Caco-2 (cell line): ENCODE measurements around the gene P2RY2. TPM values are rescaled to one million over a fixed set of nuclear protein-coding genes. Genes with fewer than 3 reads are reported as not detected.
"Not testable (repeated sequence)": the region's sequence is repeated elsewhere in the genome, so short reads cannot be mapped to it uniquely, and the experiment has no call there.

ENCODE experiments used
- BruUV-seq: library from RNA; stranded (reverse); fragments of 400-500 nt; replicated peaks from 2 replicates; lab custom pipeline; 2021; lab: Mats Ljungman, UMichigan
- CTCF ChIA-PET: fragments of 300-600 bp; sonication (Branson Sonifier 250); formaldehyde crosslinking; loops from one replicate; lab custom pipeline; 2022; ENCODE audit warnings: antibody characterized with exemption; lab: Charles Lee
- POLR2A ChIA-PET: fragments of 300-600 bp; sonication (Branson Sonifier 250); formaldehyde crosslinking; loops from one replicate; lab custom pipeline; 2022; ENCODE audit warnings: antibody characterized with exemption; lab: Charles Lee
- DNase-seq, 2 experiments: peaks; one replicate each; pipeline versions ENCODE4 v3.0.0 to v3.0.0-alpha.2; 2020 to 2022
- H3K27me3 ChIP-seq: replicated peaks from 2 replicates; pipeline ENCODE4 v1.6.0; 2011; ENCODE audit warnings: low read length; ENCODE audit not compliant: control insufficient read depth, insufficient read depth
- H3K36me3 ChIP-seq: 2 replicates; pipeline ENCODE4 v1.5.1; 2011; ENCODE audit warnings: low read length; ENCODE audit not compliant: control insufficient read depth, insufficient read depth
- H3K4me1 ChIP-seq: fragments of 250-450 bp; sonication (Bioruptor Pico); 2 replicates; pipeline ENCODE4 v1.5.1; 2020; ENCODE audit warnings: mild to moderate bottlenecking
- H3K4me3 ChIP-seq: 2 replicates; pipeline ENCODE4 v1.5.1; 2011; ENCODE audit warnings: low read depth, mild to moderate bottlenecking, control low read depth, low read length
- H3K9me3 ChIP-seq: fragments of 250-450 bp; sonication (Bioruptor Pico); 2 replicates; pipeline ENCODE4 v1.5.1; 2020; ENCODE audit warnings: mild to moderate bottlenecking, moderate library complexity
- H3K27ac Mint-ChIP-seq: one replicate; pipeline ENCODE4 v1.8.0; 2022; ENCODE audit warnings: mixed read lengths; ENCODE audit not compliant: unreplicated experiment
- H3K27me3 Mint-ChIP-seq: one replicate; pipeline ENCODE4 v1.8.0; 2022; ENCODE audit warnings: mixed read lengths; ENCODE audit not compliant: insufficient read depth, unreplicated experiment
- H3K36me3 Mint-ChIP-seq: one replicate; pipeline ENCODE4 v1.8.0; 2022; ENCODE audit warnings: mild to moderate bottlenecking, mixed read lengths; ENCODE audit not compliant: insufficient read depth, unreplicated experiment
- H3K4me1 Mint-ChIP-seq: one replicate; pipeline ENCODE4 v1.8.0; 2022; ENCODE audit warnings: low read depth, mixed read lengths; ENCODE audit not compliant: unreplicated experiment
- H3K4me3 Mint-ChIP-seq: one replicate; pipeline ENCODE4 v1.8.0; 2022; ENCODE audit warnings: mild to moderate bottlenecking, moderate library complexity, mixed read lengths; ENCODE audit not compliant: unreplicated experiment
- H3K9me3 Mint-ChIP-seq: one replicate; pipeline ENCODE4 v1.8.0; 2022; ENCODE audit warnings: mixed read lengths; ENCODE audit not compliant: unreplicated experiment
- CTCF ChIP-seq, 2 experiments: fragments of 200-600 bp in 1 of 2; IDR thresholded peaks; 1 replicate in 1 of 2; 2 replicates in 1 of 2; pipeline versions ENCODE4 v1.5.1 to v1.8.0; 2011 to 2022; ENCODE audit warnings: antibody characterized with exemption in 1 of 2, control low read depth in 1 of 2, inconsistent platforms in 1 of 2, low read depth in 1 of 2, low read length in 1 of 2, mild to moderate bottlenecking in 1 of 2, moderate library complexity in 1 of 2; ENCODE audit not compliant: insufficient read depth in 1 of 2, severe bottlenecking in 1 of 2, unreplicated experiment in 1 of 2
- intact Hi-C: fragments of 100-400 bp; cut with micrococcal nuclease; formaldehyde crosslinking; loops from one replicate; pipeline ENCODE4 v1.10.0; 2022; ENCODE audit not compliant: unreplicated experiment
- total RNA-seq: library from RNA; stranded (reverse); gene quantifications from 2 replicates; pipeline ENCODE4 v1.2.3, GENCODE V29; 2022

Gene P2RY2
- total RNA-seq, 1 experiment from 2014 or later = 10.4 TPM

GRCh38 chr11:73271936-73272679 is 54.0 kb downstream of the P2RY2 start, which contains the start of gene P2RY6:
P2RY6 (plus strand) TSS chr11:73272338; CDS start chr11:73296519, 24,181 bp downstream.
- H3K27ac Mint-ChIP-seq = peak within 1 kb of the TSS; percentile 99
- Histone ChIP-seq H3K4me1 (peaks cover 79% of the 10 kb centered on the region), H3K4me3 (peak within 1 kb of the TSS; percentile 38), H3K27me3 (no peaks in the 10 kb centered on the region), H3K36me3 (peaks cover 3% of the 10 kb centered on the region; the same call in 1 of the 2 replicates), H3K9me3 (no peaks in the 10 kb centered on the region)
- no TSS peak for BruUV-seq
- peak within 1 kb of the TSS; percentile 80 for H3K4me3 Mint-ChIP-seq
- intact Hi-C loops = no loop called here
- CTCF ChIA-PET = interaction anchor here (0.7 to 2.2 kb wide), 10 partner anchors 15 to 437 kb away, joined by 3 to 20 read pairs (median 4); partner anchors contain the start of gene ARHGEF17
- H3K36me3 Mint-ChIP-seq = peaks cover 66% of the 10 kb centered on the region
- no peak for TF ChIP-seq CTCF (IDR thresholded peaks at IDR 0.05; ENCODE audit: insufficient read depth in 1 of 2, low read depth in 1 of 2, low read length in 1 of 2, severe bottlenecking in 1 of 2, unreplicated experiment in 1 of 2)
- peak; percentile 88 to 93 for DNase-seq
- no peaks in the 10 kb centered on the region for H3K27me3 Mint-ChIP-seq
- no peaks in the 10 kb centered on the region for H3K9me3 Mint-ChIP-seq
- POLR2A ChIA-PET = interaction anchor here (0.5 to 1.6 kb wide), 6 partner anchors 9 to 338 kb away, joined by 3 to 11 read pairs (median 4); no protein-coding TSS in a partner anchor
- peaks cover 81% of the 10 kb centered on the region for H3K4me1 Mint-ChIP-seq

GRCh38 chr11:73272680-73273038 is 54.6 kb downstream of the P2RY2 start:
- TF ChIP-seq CTCF (IDR thresholded peaks at IDR 0.05; ENCODE audit: insufficient read depth in 1 of 2, low read depth in 1 of 2, low read length in 1 of 2, severe bottlenecking in 1 of 2, unreplicated experiment in 1 of 2) = no peak
- no peaks in the 10 kb centered on the region for H3K27me3 ChIP-seq
- no peaks in the 10 kb centered on the region for H3K9me3 ChIP-seq
- DNase-seq = no peak
- peak overlapping the region; percentile 80 for H3K4me3 Mint-ChIP-seq
- no peaks in the 10 kb centered on the region for H3K9me3 Mint-ChIP-seq
- H3K27ac Mint-ChIP-seq = peak overlapping the region; percentile 99
- no TSS peak for BruUV-seq
- no peaks in the 10 kb centered on the region for H3K27me3 Mint-ChIP-seq
- peaks cover 71% of the 10 kb centered on the region for H3K36me3 Mint-ChIP-seq
- H3K4me1 ChIP-seq = peaks cover 85% of the 10 kb centered on the region
- H3K36me3 ChIP-seq = peaks cover 3% of the 10 kb centered on the region; the same call in 1 of the 2 replicates
- H3K4me3 ChIP-seq = peak overlapping the region; percentile 38
- intact Hi-C loops = no loop called here
- CTCF ChIA-PET = interaction anchor here (0.5 to 2.2 kb wide), 10 partner anchors 14 to 438 kb away, joined by 3 to 20 read pairs (median 4); no protein-coding TSS in a partner anchor
- H3K4me1 Mint-ChIP-seq = peaks cover 80% of the 10 kb centered on the region
- POLR2A ChIA-PET = interaction anchor here (1.2 to 1.6 kb wide), 5 partner anchors 10 to 35 kb away, joined by 3 to 11 read pairs (median 4); no protein-coding TSS in a partner anchor

- peaks cover 89% of the 10 kb centered on the region for H3K4me1 ChIP-seq
- no peak for TF ChIP-seq CTCF (IDR thresholded peaks at IDR 0.05; ENCODE audit: insufficient read depth in 1 of 2, low read depth in 1 of 2, low read length in 1 of 2, severe bottlenecking in 1 of 2, unreplicated experiment in 1 of 2)
- peak overlapping the region; percentile 38 for H3K4me3 ChIP-seq
- no peaks in the 10 kb centered on the region for H3K9me3 Mint-ChIP-seq
- H3K27ac Mint-ChIP-seq = peak overlapping the region; percentile 99
- no peaks in the 10 kb centered on the region for H3K9me3 ChIP-seq
- no peaks in the 10 kb centered on the region for H3K27me3 ChIP-seq
- peaks cover 3% of the 10 kb centered on the region; the same call in 1 of the 2 replicates for H3K36me3 ChIP-seq
- peaks cover 75% of the 10 kb centered on the region for H3K36me3 Mint-ChIP-seq
- DNase-seq = peak in 1 of 2 experiments; percentile 38
- H3K27me3 Mint-ChIP-seq = no peaks in the 10 kb centered on the region
- H3K4me1 Mint-ChIP-seq = peaks cover 74% of the 10 kb centered on the region
- intact Hi-C loops = no loop called here
- H3K4me3 Mint-ChIP-seq = peak overlapping the region; percentile 80
- ChIA-PET POLR2A (interaction anchor here (0.8 to 1.6 kb wide), 5 partner anchors 11 to 36 kb away, joined by 3 to 6 read pairs (median 4); no protein-coding TSS in a partner anchor), CTCF (interaction anchor here (0.5 to 2.2 kb wide), 9 partner anchors 9 to 439 kb away, joined by 3 to 20 read pairs (median 5); no protein-coding TSS in a partner anchor)
- BruUV-seq = no TSS peak
These were observed 55.3 kb downstream of the P2RY2 start for GRCh38 chr11:73273222-73273895.

- H3K4me3 Mint-ChIP-seq = peak overlapping the region; percentile 80
- not testable (repeated sequence) for H3K4me3 ChIP-seq
- CTCF ChIA-PET = interaction anchor here (0.5 to 2.2 kb wide), 4 partner anchors 8 to 76 kb away, joined by 3 to 20 read pairs (median 4); no protein-coding TSS in a partner anchor
These were observed 56.1 kb downstream of the P2RY2 start for GRCh38 chr11:73274191-73274590.

More at GRCh38 chr11:73274191-73274590, 56.1 kb downstream of the P2RY2 start:
- H3K9me3 ChIP-seq, BruUV-seq, H3K27me3 Mint-ChIP-seq, DNase-seq, H3K27me3 ChIP-seq, H3K36me3 ChIP-seq, H3K9me3 Mint-ChIP-seq, POLR2A ChIA-PET, intact Hi-C loops: not testable (repeated sequence)
- peaks cover 69% of the 10 kb centered on the region for H3K4me1 Mint-ChIP-seq
- H3K4me1 ChIP-seq = peaks cover 88% of the 10 kb centered on the region
- peaks cover 83% of the 10 kb centered on the region for H3K36me3 Mint-ChIP-seq
- peak overlapping the region; percentile 99 for H3K27ac Mint-ChIP-seq
